Endothelial cell (in vitro differentiated cells): ENCODE results near the gene CFAP58. TPM values are rescaled to one million over a fixed set of nuclear protein-coding genes. Genes with fewer than 3 reads are reported as not detected.

Experiments used
- DNase-seq: peaks from one replicate; pipeline ENCODE4 v3.0.0; 2021; ENCODE audit warnings: low spot score
- H3K27ac Mint-ChIP-seq: one replicate; pipeline ENCODE4 v1.8.0; 2021; ENCODE audit warnings: mixed read lengths, inconsistent platforms; ENCODE audit not compliant: unreplicated experiment
- H3K27me3 Mint-ChIP-seq: one replicate; pipeline ENCODE4 v1.8.0; 2021; ENCODE audit warnings: mild to moderate bottlenecking, moderate library complexity, mixed read lengths, inconsistent platforms; ENCODE audit not compliant: unreplicated experiment
- H3K36me3 Mint-ChIP-seq: one replicate; pipeline ENCODE4 v1.8.0; 2021; ENCODE audit warnings: mild to moderate bottlenecking, low read depth, mixed read lengths, inconsistent platforms; ENCODE audit not compliant: unreplicated experiment
- H3K4me1 Mint-ChIP-seq: one replicate; pipeline ENCODE4 v1.8.0; 2021; ENCODE audit warnings: mild to moderate bottlenecking, mixed read lengths, inconsistent platforms; ENCODE audit not compliant: unreplicated experiment
- H3K4me3 Mint-ChIP-seq: one replicate; pipeline ENCODE4 v1.8.0; 2021; ENCODE audit warnings: mild to moderate bottlenecking, mixed read lengths, inconsistent platforms; ENCODE audit not compliant: unreplicated experiment
- H3K9me3 Mint-ChIP-seq: one replicate; pipeline ENCODE4 v1.8.0; 2021; ENCODE audit warnings: mixed read lengths, inconsistent platforms; ENCODE audit not compliant: unreplicated experiment
- total RNA-seq: library from RNA; stranded (reverse); fragmentation: NEBNext Ultra II Directional; extraction: Animal tissue kit (Norgen Biotek cat#: 25700); gene quantifications from one replicate; pipeline ENCODE4 v1.2.1, GENCODE V29; 2021; ENCODE audit not compliant: unreplicated experiment
- TF ChIP-seq, protein P1 (sequence below): fragments of 200-600 bp; sonication (generic); IDR thresholded peaks from one replicate; pipeline ENCODE4 v1.5.0; 2021; ENCODE audit warnings: antibody characterized with exemption; ENCODE audit not compliant: unreplicated experiment

CFAP58 gene
- total RNA-seq, 1 donor from 2014 or later: 0.28 TPM

- TF ChIP-seq, protein P1, sequence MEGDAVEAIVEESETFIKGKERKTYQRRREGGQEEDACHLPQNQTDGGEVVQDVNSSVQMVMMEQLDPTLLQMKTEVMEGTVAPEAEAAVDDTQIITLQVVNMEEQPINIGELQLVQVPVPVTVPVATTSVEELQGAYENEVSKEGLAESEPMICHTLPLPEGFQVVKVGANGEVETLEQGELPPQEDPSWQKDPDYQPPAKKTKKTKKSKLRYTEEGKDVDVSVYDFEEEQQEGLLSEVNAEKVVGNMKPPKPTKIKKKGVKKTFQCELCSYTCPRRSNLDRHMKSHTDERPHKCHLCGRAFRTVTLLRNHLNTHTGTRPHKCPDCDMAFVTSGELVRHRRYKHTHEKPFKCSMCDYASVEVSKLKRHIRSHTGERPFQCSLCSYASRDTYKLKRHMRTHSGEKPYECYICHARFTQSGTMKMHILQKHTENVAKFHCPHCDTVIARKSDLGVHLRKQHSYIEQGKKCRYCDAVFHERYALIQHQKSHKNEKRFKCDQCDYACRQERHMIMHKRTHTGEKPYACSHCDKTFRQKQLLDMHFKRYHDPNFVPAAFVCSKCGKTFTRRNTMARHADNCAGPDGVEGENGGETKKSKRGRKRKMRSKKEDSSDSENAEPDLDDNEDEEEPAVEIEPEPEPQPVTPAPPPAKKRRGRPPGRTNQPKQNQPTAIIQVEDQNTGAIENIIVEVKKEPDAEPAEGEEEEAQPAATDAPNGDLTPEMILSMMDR: no peak
- H3K27ac Mint-ChIP-seq: no peak overlapping the region
Measured at GRCh38 chr10:104367904-104368303, 14.3 kb downstream of the CFAP58 start.

DNA sequence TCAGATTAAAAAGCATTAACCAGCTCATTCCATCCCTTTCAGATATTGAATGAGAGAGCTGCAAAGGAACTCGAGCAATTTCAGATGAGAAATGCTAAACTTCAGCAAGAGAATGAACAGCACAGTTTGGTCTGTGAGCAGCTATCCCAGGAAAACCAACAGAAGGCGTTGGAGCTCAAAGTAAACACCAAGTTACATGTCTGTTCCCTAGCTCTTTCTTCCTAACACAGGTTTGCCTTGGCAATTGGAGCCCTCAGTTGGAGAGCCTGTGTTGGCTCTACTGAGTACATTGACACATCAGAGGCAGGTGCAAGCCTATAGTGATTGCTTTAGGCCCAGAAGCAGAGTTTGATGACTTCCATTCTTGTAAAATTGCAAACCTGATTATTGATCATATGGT, 14.7 kb downstream of the CFAP58 start:
- H3K4me1 Mint-ChIP-seq: no peaks in the 10 kb centered on the region
- no peak for DNase-seq
- H3K27me3 Mint-ChIP-seq: no peaks in the 10 kb centered on the region
- H3K27ac Mint-ChIP-seq: no peak overlapping the region
- no peaks in the 10 kb centered on the region for H3K9me3 Mint-ChIP-seq
- H3K36me3 Mint-ChIP-seq: peaks cover 4% of the 10 kb centered on the region
- TF ChIP-seq, protein P1: no peak
- H3K4me3 Mint-ChIP-seq: no peak overlapping the region

More at GRCh38 chr10:104367904-104368303, 14.3 kb downstream of the CFAP58 start:
- no peak for DNase-seq
- no peaks in the 10 kb centered on the region for H3K9me3 Mint-ChIP-seq
- H3K27me3 Mint-ChIP-seq: no peaks in the 10 kb centered on the region
- H3K4me1 Mint-ChIP-seq: no peaks in the 10 kb centered on the region
- no peak overlapping the region for H3K4me3 Mint-ChIP-seq
- peaks cover 4% of the 10 kb centered on the region for H3K36me3 Mint-ChIP-seq

DNA sequence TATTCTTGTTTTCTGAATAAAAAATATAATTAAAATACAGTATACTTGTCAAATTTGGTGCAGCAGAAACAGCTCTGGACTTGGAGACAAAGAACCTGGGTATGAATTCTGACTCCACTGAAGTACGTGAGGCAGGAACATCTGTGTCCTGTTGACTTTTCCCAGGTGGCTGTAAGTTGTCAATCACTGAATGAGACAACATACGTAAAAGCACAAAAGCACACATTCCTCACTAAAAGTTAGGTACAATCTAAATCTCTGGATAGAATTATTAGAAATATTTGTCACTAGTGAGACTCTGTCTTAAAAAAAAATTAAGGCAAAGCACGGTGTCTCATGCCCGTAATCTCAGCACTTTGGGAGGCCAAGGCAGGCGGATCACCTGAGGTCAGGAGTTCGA, 18.1 kb downstream of the CFAP58 start:
- Mint-ChIP-seq H3K9me3 (no peaks in the 10 kb centered on the region), H3K27me3 (no peaks in the 10 kb centered on the region), H3K4me3 (no peak overlapping the region), H3K27ac (no peak overlapping the region), H3K36me3 (peaks cover 4% of the 10 kb centered on the region), H3K4me1 (peaks cover 6% of the 10 kb centered on the region)
- no peak for DNase-seq
- TF ChIP-seq, protein P1: no peak

GRCh38 chr10:104374591-104374990, 21.0 kb downstream of the CFAP58 start:
- no peaks in the 10 kb centered on the region for H3K27me3 Mint-ChIP-seq
- TF ChIP-seq, protein P1: no peak

DNA sequence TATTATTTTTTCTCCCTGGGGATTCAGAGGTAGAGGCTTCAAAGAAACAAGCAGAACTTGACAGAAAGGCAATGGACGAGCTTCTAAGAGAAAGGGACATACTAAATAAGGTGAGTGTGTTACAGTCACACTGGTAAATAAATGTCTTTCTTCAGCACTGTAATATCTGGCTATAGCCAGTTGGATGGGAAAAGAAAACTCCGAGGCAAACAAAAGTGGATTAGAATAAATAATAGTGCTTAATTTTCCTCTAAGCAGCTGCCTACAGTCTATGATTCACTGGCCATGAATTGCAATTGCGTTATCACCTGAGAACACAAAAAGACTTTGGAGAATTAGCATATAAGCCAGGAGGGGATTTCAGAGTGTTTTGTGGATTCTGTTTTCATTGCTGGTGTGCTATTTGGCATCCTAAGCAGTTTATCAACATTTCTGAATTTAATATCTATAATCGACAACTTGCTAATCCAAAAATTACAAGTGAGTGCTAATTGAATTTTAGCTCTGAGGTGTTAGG, 23.2 kb downstream of the CFAP58 start:
- TF ChIP-seq, protein P1: no peak
- Mint-ChIP-seq H3K36me3 (no peaks in the 10 kb centered on the region), H3K27ac (no peak overlapping the region), H3K4me3 (no peak overlapping the region), H3K4me1 (peaks cover 10% of the 10 kb centered on the region), H3K27me3 (no peaks in the 10 kb centered on the region), H3K9me3 (no peaks in the 10 kb centered on the region)
- no peak for DNase-seq

More at GRCh38 chr10:104374591-104374990, 21.0 kb downstream of the CFAP58 start:
- Mint-ChIP-seq H3K4me3 (no peak overlapping the region), H3K36me3 (peaks cover 4% of the 10 kb centered on the region), H3K4me1 (peaks cover 10% of the 10 kb centered on the region), H3K27ac (no peak overlapping the region), H3K9me3 (no peaks in the 10 kb centered on the region)
- no peak for DNase-seq
